HepG2 (cell line): ENCODE data around the gene CCDC57. TPM values are rescaled to one million over a fixed set of nuclear protein-coding genes. Genes with fewer than 3 reads are reported as not detected.

Source experiments
- ARNT ChIP-seq: fragments of 450-650 bp; IDR thresholded peaks from 2 replicates; pipeline ENCODE4 v1.6.1; 2017
- ETV6 ChIP-seq: sonication (generic); formaldehyde crosslinking; conservative IDR thresholded peaks from 2 replicates; pipeline ENCODE4 v1.4.0; 2020; ENCODE audit warnings: missing genetic modification reagents
- FLYWCH1 ChIP-seq: sonication (generic); formaldehyde crosslinking; IDR thresholded peaks from 2 replicates; pipeline ENCODE4 v1.8.1; 2023; ENCODE audit warnings: mild to moderate bottlenecking, missing genetic modification reagents
- KAT2B ChIP-seq: fragments of 150-350 bp; IDR thresholded peaks from 2 replicates; pipeline ENCODE4 v1.6.1; 2014; ENCODE audit warnings: low read depth, low read length, borderline replicate concordance
- KLF12 ChIP-seq: sonication (generic); formaldehyde crosslinking; IDR thresholded peaks from 2 replicates; pipeline ENCODE4 v1.4.0; 2020; ENCODE audit warnings: missing genetic modification reagents, borderline replicate concordance
- NFE2L1 ChIP-seq: sonication (generic); formaldehyde crosslinking; IDR thresholded peaks from 2 replicates; pipeline ENCODE4 v1.4.0; 2020; ENCODE audit warnings: missing genetic modification reagents, mild to moderate bottlenecking, borderline replicate concordance
- NR2F2 ChIP-seq: IDR thresholded peaks from 2 replicates; pipeline ENCODE4 v1.6.1; 2012; ENCODE audit warnings: low read depth, inconsistent platforms, borderline replicate concordance
- RELA ChIP-seq: sonication (generic); formaldehyde crosslinking; IDR thresholded peaks from 2 replicates; pipeline ENCODE4 v1.4.0; 2020; ENCODE audit warnings: missing genetic modification reagents
- RFX1 ChIP-seq: fragments of 450-650 bp; IDR thresholded peaks from 2 replicates; pipeline ENCODE4 v1.6.1; 2017
- SSRP1 ChIP-seq: IDR thresholded peaks from 2 replicates; pipeline ENCODE4 v1.6.1; 2016; ENCODE audit warnings: control low read depth
- TOPORS ChIP-seq: sonication (generic); formaldehyde crosslinking; IDR thresholded peaks from 2 replicates; pipeline ENCODE4 v1.8.0; 2023; ENCODE audit warnings: mild to moderate bottlenecking, missing genetic modification reagents
- ZBTB37 ChIP-seq: sonication (generic); formaldehyde crosslinking; IDR thresholded peaks from 2 replicates; pipeline ENCODE4 v1.4.0; 2020; ENCODE audit warnings: mild to moderate bottlenecking, missing genetic modification reagents
- ZFP36 ChIP-seq: fragments of 150-350 bp; IDR thresholded peaks from 2 replicates; pipeline ENCODE4 v1.6.1; 2018; ENCODE audit warnings: borderline replicate concordance, low read length, low read depth; ENCODE audit not compliant: partially characterized antibody
- ZFP36L1 ChIP-seq: sonication (generic); formaldehyde crosslinking; IDR thresholded peaks from 2 replicates; pipeline ENCODE4 v1.8.0; 2022; ENCODE audit warnings: mild to moderate bottlenecking, missing genetic modification reagents, moderate library complexity
- ZFX ChIP-seq: sonication (generic); formaldehyde crosslinking; IDR thresholded peaks from 2 replicates; pipeline ENCODE4 v1.4.0; 2020; ENCODE audit warnings: mild to moderate bottlenecking, low read depth, missing genetic modification reagents, moderate library complexity
- ZNF432 ChIP-seq: sonication (generic); formaldehyde crosslinking; IDR thresholded peaks from 2 replicates; pipeline ENCODE4 v1.5.0; 2020; ENCODE audit warnings: missing genetic modification reagents, mild to moderate bottlenecking, borderline replicate concordance
- ZNF460 ChIP-seq: sonication (generic); formaldehyde crosslinking; IDR thresholded peaks from 2 replicates; pipeline ENCODE4 v1.5.1; 2020; ENCODE audit warnings: missing genetic modification reagents, mild to moderate bottlenecking, borderline replicate concordance
- ZNF510 ChIP-seq: sonication (generic); formaldehyde crosslinking; IDR thresholded peaks from 2 replicates; pipeline ENCODE4 v1.4.0; 2020; ENCODE audit warnings: low read depth, mild to moderate bottlenecking, missing genetic modification reagents
- ZNF704 ChIP-seq: sonication (generic); formaldehyde crosslinking; IDR thresholded peaks from 2 replicates; pipeline ENCODE4 v1.8.1; 2023; ENCODE audit warnings: mild to moderate bottlenecking, inconsistent platforms, moderate library complexity, missing genetic modification reagents, borderline replicate concordance
- ZNF749 ChIP-seq: sonication (generic); formaldehyde crosslinking; IDR thresholded peaks from 2 replicates; pipeline ENCODE4 v1.8.0; 2022; ENCODE audit warnings: mild to moderate bottlenecking, missing genetic modification reagents, moderate library complexity, borderline replicate concordance
- ZSCAN31 ChIP-seq: sonication (generic); formaldehyde crosslinking; IDR thresholded peaks from 2 replicates; pipeline ENCODE4 v1.5.0; 2020; ENCODE audit warnings: low read depth, mild to moderate bottlenecking, missing genetic modification reagents
- polyA plus RNA-seq, 8 experiments: library from polyadenylated mRNA; depleted of rRNA in 3 of 8; stranded (reverse) in 7 of 8; unstranded in 1 of 8; fragments of >200 nt; fragmentation: Illumina TruSeq in 4 of 8; extraction: Trizol in 4 of 8; gene quantifications; 2 replicates each; pipeline versions ENCODE4 v1.2.1 to v1.2.3, GENCODE V29; 2011 to 2016; ENCODE audit warnings: low read depth in 4 of 8, missing spikeins in 1 of 8, mixed read lengths in 1 of 8; ENCODE audit not compliant: insufficient read depth in 1 of 8
- total RNA-seq, 5 experiments: library from RNA; depleted of rRNA; stranded (reverse); fragments of >200 nt; fragmentation: Illumina TruSeq; extraction: Trizol; gene quantifications; 2 replicates each; pipeline ENCODE4 v1.2.3, GENCODE V29; 2016; ENCODE audit warnings: low read depth in 1 of 5
- TF ChIP-seq, protein P1 (sequence below): sonication (generic); formaldehyde crosslinking; IDR thresholded peaks from 2 replicates; pipeline ENCODE4 v1.8.0; 2022; ENCODE audit warnings: missing genetic modification reagents, mild to moderate bottlenecking, inconsistent platforms, borderline replicate concordance
- TF ChIP-seq, protein P2 (sequence below): sonication (generic); formaldehyde crosslinking; IDR thresholded peaks from 2 replicates; pipeline ENCODE4 v1.4.0; 2020; ENCODE audit warnings: mild to moderate bottlenecking, missing genetic modification reagents

CCDC57 gene
- total and polyA plus RNA-seq, 2 of the 13 experiments (the other 11 are each of a cell fraction or from before 2014, with no cell fraction given): 59.3 to 59.9 TPM

- TF ChIP-seq ZBTB37 (CRISPR knock-in tag): no peak
- TF ChIP-seq SSRP1 (CRISPR knock-in tag): peak; percentile 99
- 0 out of 2 replicates have a peak, but pooled peaks have one; percentile 10 for TF ChIP-seq ZNF460 (CRISPR knock-in tag)
- TF ChIP-seq TOPORS (CRISPR knock-in tag): peak; percentile 8; the same call in 1 of the 2 replicates
- TF ChIP-seq KAT2B: no peak
- peak; percentile 85; the same call in 1 of the 2 replicates for TF ChIP-seq KLF12 (CRISPR knock-in tag)
- TF ChIP-seq RFX1: no peak
- peak; percentile 20; the same call in 1 of the 2 replicates for TF ChIP-seq ZFP36L1 (CRISPR knock-in tag)
- TF ChIP-seq, protein P1, sequence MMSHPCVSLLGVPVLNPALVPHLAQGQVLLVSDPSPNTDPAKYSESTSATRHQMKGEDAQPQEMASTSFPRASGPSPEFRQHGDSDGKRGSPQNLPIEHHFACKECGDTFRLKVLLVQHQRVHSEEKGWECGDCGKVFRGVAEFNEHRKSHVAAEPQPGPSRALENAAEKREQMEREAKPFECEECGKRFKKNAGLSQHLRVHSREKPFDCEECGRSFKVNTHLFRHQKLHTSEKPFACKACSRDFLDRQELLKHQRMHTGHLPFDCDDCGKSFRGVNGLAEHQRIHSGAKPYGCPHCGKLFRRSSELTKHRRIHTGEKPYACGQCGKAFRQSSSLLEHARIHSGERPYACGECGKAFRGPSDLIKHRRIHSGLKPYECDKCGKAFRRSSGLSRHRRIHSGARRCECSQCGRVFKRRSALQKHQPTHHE (CRISPR knock-in tag): 0 out of 2 replicates have a peak, but pooled peaks have one; percentile 71
- no peak for TF ChIP-seq ETV6 (CRISPR knock-in tag)
- TF ChIP-seq ZFX (CRISPR knock-in tag): peak; percentile 77
- no peak for TF ChIP-seq FLYWCH1 (CRISPR knock-in tag)
- no peak for TF ChIP-seq ZNF432 (CRISPR knock-in tag)
- TF ChIP-seq, protein P2, sequence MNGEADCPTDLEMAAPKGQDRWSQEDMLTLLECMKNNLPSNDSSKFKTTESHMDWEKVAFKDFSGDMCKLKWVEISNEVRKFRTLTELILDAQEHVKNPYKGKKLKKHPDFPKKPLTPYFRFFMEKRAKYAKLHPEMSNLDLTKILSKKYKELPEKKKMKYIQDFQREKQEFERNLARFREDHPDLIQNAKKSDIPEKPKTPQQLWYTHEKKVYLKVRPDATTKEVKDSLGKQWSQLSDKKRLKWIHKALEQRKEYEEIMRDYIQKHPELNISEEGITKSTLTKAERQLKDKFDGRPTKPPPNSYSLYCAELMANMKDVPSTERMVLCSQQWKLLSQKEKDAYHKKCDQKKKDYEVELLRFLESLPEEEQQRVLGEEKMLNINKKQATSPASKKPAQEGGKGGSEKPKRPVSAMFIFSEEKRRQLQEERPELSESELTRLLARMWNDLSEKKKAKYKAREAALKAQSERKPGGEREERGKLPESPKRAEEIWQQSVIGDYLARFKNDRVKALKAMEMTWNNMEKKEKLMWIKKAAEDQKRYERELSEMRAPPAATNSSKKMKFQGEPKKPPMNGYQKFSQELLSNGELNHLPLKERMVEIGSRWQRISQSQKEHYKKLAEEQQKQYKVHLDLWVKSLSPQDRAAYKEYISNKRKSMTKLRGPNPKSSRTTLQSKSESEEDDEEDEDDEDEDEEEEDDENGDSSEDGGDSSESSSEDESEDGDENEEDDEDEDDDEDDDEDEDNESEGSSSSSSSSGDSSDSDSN (CRISPR knock-in tag): peak; percentile 55; the same call in 1 of the 2 replicates
- peak; percentile 58; the same call in 1 of the 2 replicates for TF ChIP-seq ZNF704 (CRISPR knock-in tag)
- TF ChIP-seq ZSCAN31 (CRISPR knock-in tag): no peak
- no peak for TF ChIP-seq ZFP36
- TF ChIP-seq ZNF510 (CRISPR knock-in tag): peak; percentile 76; the same call in 1 of the 2 replicates
- no peak for TF ChIP-seq NFE2L1
- no peak for TF ChIP-seq NR2F2
- TF ChIP-seq ARNT: no peak
- peak; percentile 67 for TF ChIP-seq ZNF749
- TF ChIP-seq RELA (CRISPR knock-in tag): no peak
Observed at GRCh38 chr17:82241183-82241925, 28.7 kb upstream of the CCDC57 start (continued).
